GM19324 (cell line): ENCODE measurements around the gene CPLX4.

Experiments
- ATAC-seq: cut with Tn5 transposase; IDR thresholded peaks from one replicate; pipeline ENCODE4 v1.9.1; 2021; ENCODE audit warnings: mild to moderate bottlenecking, moderate library complexity; ENCODE audit not compliant: unreplicated experiment, low FRiP score

The CPLX4 gene

DNA sequence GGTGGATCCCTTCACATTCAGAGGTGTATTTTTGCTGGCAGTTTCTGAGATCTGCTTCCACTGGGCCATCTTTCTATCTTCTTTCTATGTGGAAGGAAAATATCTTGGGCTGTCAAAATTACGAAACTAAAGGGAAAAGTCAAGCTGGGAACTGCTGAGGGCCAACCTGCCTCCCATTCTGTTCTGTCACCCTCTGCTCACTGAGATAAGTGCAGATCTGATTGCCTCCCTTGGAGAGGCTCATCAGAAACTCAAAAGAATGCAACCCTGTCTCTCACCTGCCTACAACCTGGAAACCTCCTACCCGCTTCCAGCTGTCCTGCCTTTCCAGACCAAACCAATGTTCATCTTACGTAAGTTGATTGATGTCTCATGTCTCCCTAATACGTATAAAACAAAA is 71.7 kb downstream of the CPLX4 start:
- no peak for ATAC-seq
